Keratinocyte (primary cell): ENCODE measurements around the gene BRD3OS.

Experiments used
- CTCF ChIP-seq, 3 experiments: IDR thresholded peaks in 1 of 3; conservative IDR thresholded peaks in 1 of 3; optimal IDR thresholded peaks in 1 of 3; 2 replicates in 2 of 3; 3 replicates in 1 of 3; pipeline versions ENCODE3 to v1.5.1; 2011; ENCODE audit warnings: low read length in 3 of 3, mild to moderate bottlenecking in 3 of 3, moderate library complexity in 2 of 3, control low read depth in 1 of 3, inconsistent platforms in 1 of 3; ENCODE audit not compliant: insufficient read depth in 2 of 3; ENCODE audit errors: extremely low read depth in 1 of 3
- EZH2 ChIP-seq: IDR thresholded peaks from one replicate; pipeline ENCODE4 v1.6.1; 2012; ENCODE audit warnings: inconsistent platforms, mild to moderate bottlenecking, low read length, moderate library complexity

GRCh38 chr9:133991964-133992779 is 33.1 kb upstream of the BRD3OS start, which contains the start of gene VAV2:
- TF ChIP-seq EZH2 (no peak), CTCF (optimal IDR thresholded peaks at IDR 0.05 in 1 of 3, IDR thresholded peaks at IDR 0.05 in 1 of 3, conservative IDR thresholded peaks at IDR 0.05 in 1 of 3; ENCODE audit: extremely low read depth in 1 of 3, insufficient read depth in 2 of 3, low read length in 3 of 3) (no peak)
